HEK293 (cell line): Measurements from ENCODE around the gene PRG2.

ENCODE experiments used
- CTCF ChIA-PET: fragments of 350-600 bp; formaldehyde crosslinking; extraction: SDS; loops from one replicate; lab custom pipeline; 2021; ENCODE audit warnings: antibody characterized with exemption; lab: Yijun Ruan, JAX
- POLR2A ChIA-PET: fragments of 300-600 bp; formaldehyde crosslinking; extraction: SDS; loops from one replicate; lab custom pipeline; 2020; ENCODE audit warnings: antibody characterized with exemption, inconsistent platforms; lab: Yijun Ruan, JAX
- H3K27ac ChIP-seq: fragments of 200-500 bp; sonication (Bioruptor generic); 2 replicates; pipeline ENCODE4 v1.5.1; 2014; ENCODE audit warnings: low read depth, low read length, control low read depth, inconsistent platforms; ENCODE audit errors: extremely low read depth
- H3K36me3 ChIP-seq, 2 experiments: fragments of 200-500 bp in 1 of 2; sonication (Bioruptor generic) in 1 of 2; 1 replicate in 1 of 2; 2 replicates in 1 of 2; pipeline ENCODE4 v1.5.1; 2014 to 2017; ENCODE audit warnings: inconsistent platforms in 2 of 2, low read length in 2 of 2; ENCODE audit not compliant: control insufficient read depth in 2 of 2, insufficient read depth in 1 of 2
- H3K4me1 ChIP-seq: fragments of 200-500 bp; sonication (Bioruptor generic); 2 replicates; pipeline ENCODE4 v1.5.1; 2014; ENCODE audit warnings: mild to moderate bottlenecking, low read length, inconsistent platforms; ENCODE audit not compliant: control insufficient read depth, insufficient read depth
- H3K4me3 ChIP-seq: 2 replicates; pipeline ENCODE4 v1.5.1; 2011; ENCODE audit warnings: low read depth, mild to moderate bottlenecking, control low read depth, low read length, moderate library complexity
- H3K9me3 ChIP-seq: fragments of 200-500 bp; sonication (Bioruptor generic); 2 replicates; pipeline ENCODE4 v1.5.1; 2014; ENCODE audit warnings: low read depth, low read length, inconsistent platforms; ENCODE audit not compliant: control insufficient read depth, insufficient read depth
- FEZF1 ChIP-seq: fragments of 450-650 bp; formaldehyde crosslinking; IDR thresholded peaks from 2 replicates; pipeline ENCODE4 v1.5.1; 2016; ENCODE audit warnings: missing biosample characterization, missing genetic modification characterization
- KLF10 ChIP-seq: fragments of 450-650 bp; IDR thresholded peaks from 2 replicates; pipeline ENCODE4 v1.5.1; 2018; ENCODE audit warnings: missing biosample characterization, mild to moderate bottlenecking, missing genetic modification characterization
- OSR2 ChIP-seq: fragments of 450-650 bp; formaldehyde crosslinking; IDR thresholded peaks from 2 replicates; pipeline ENCODE4 v1.5.1; 2016; ENCODE audit warnings: missing biosample characterization, missing genetic modification characterization
- SP3 ChIP-seq: fragments of 450-650 bp; formaldehyde crosslinking; IDR thresholded peaks from 2 replicates; pipeline ENCODE4 v1.5.1; 2016; ENCODE audit warnings: missing biosample characterization, missing genetic modification characterization
- SP7 ChIP-seq: fragments of 450-650 bp; formaldehyde crosslinking; IDR thresholded peaks from 2 replicates; pipeline ENCODE4 v1.5.1; 2016; ENCODE audit warnings: missing biosample characterization, missing genetic modification characterization
- ZNF121 ChIP-seq: fragments of 450-650 bp; formaldehyde crosslinking; IDR thresholded peaks from 2 replicates; pipeline ENCODE4 v1.5.1; 2016; ENCODE audit warnings: missing biosample characterization, missing genetic modification characterization
- ZNF132 ChIP-seq: fragments of 450-650 bp; formaldehyde crosslinking; IDR thresholded peaks from 2 replicates; pipeline ENCODE4 v1.5.1; 2017; ENCODE audit warnings: missing biosample characterization, missing genetic modification characterization, borderline replicate concordance
- ZNF2 ChIP-seq: fragments of 450-650 bp; formaldehyde crosslinking; IDR thresholded peaks from 2 replicates; pipeline ENCODE4 v1.5.1; 2016; ENCODE audit warnings: missing biosample characterization, missing genetic modification characterization
- ZNF211 ChIP-seq: fragments of 450-650 bp; formaldehyde crosslinking; IDR thresholded peaks from 2 replicates; pipeline ENCODE4 v1.5.1; 2016; ENCODE audit warnings: low read depth, missing biosample characterization, missing genetic modification characterization
- ZNF23 ChIP-seq: fragments of 450-650 bp; formaldehyde crosslinking; IDR thresholded peaks from 2 replicates; pipeline ENCODE4 v1.5.1; 2016; ENCODE audit warnings: missing biosample characterization, missing genetic modification characterization, borderline replicate concordance
- ZNF561 ChIP-seq: fragments of 450-650 bp; IDR thresholded peaks from 2 replicates; pipeline ENCODE4 v1.5.1; 2018; ENCODE audit warnings: missing biosample characterization, missing genetic modification characterization, borderline replicate concordance
- ZNF600 ChIP-seq: fragments of 450-650 bp; formaldehyde crosslinking; IDR thresholded peaks from 2 replicates; pipeline ENCODE4 v1.5.1; 2016; ENCODE audit warnings: missing biosample characterization, missing genetic modification characterization
- ZXDB ChIP-seq: fragments of 450-650 bp; formaldehyde crosslinking; IDR thresholded peaks from 2 replicates; pipeline ENCODE4 v1.5.1; 2016; ENCODE audit warnings: missing biosample characterization, missing genetic modification characterization
- TF ChIP-seq, protein P1 (sequence below): fragments of 450-650 bp; IDR thresholded peaks from 2 replicates; pipeline ENCODE4 v1.5.1; 2018; ENCODE audit warnings: missing biosample characterization, mild to moderate bottlenecking, missing genetic modification characterization
- TF ChIP-seq, protein P2 (sequence below): fragments of 450-650 bp; formaldehyde crosslinking; IDR thresholded peaks from 2 replicates; pipeline ENCODE4 v1.5.1; 2016; ENCODE audit warnings: missing biosample characterization, missing genetic modification characterization
- TF ChIP-seq, protein P3 (sequence below): fragments of 450-650 bp; formaldehyde crosslinking; IDR thresholded peaks from 2 replicates; pipeline ENCODE4 v1.5.1; 2016; ENCODE audit warnings: missing biosample characterization, missing genetic modification characterization, borderline replicate concordance

PRG2 gene

DNA sequence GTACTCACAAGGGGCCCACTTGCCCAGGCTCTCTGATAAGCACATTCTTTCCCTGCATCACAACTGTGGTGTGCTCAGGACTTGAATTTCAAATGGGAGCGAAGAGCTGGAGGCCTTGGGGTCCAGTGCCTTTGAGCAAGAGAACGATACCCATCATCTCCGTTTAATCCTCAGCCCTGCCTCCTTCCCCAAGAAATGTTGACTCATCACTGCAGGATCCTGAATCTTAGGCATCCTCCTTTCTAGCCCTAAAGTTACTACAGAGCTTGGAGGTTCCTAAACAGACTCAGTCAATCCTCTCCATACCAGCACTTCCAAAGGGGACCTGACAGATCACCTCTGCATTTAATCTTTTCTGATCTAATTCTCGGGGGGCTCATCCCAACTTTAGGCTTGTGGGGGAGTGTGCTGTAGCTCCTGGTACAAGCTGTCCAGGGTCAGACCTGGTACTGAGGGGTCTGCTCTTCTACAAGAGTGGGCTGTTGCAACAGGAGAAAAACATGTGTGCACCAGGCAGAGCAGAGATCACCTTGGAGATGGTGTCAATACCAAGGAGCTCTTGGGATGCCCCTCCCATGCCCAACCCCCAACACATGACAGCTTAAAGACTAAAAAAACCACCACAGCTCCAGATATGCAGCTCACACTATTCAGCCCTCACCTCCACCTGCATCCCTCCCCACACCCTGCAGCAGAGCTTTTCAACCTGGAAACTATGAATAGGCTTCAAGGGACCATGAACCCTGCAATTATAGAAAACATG lies 3.9 kb upstream of the PRG2 start:
- H3K36me3 ChIP-seq: no peaks in the 10 kb centered on the region
- ChIA-PET POLR2A (no interaction called here), CTCF (interaction anchor here (0.6 kb wide), 1 partner anchor 124 kb away, joined by 3 read pairs; no protein-coding TSS in a partner anchor)
- H3K9me3 ChIP-seq: no peaks in the 10 kb centered on the region
- TF ChIP-seq, protein P1, sequence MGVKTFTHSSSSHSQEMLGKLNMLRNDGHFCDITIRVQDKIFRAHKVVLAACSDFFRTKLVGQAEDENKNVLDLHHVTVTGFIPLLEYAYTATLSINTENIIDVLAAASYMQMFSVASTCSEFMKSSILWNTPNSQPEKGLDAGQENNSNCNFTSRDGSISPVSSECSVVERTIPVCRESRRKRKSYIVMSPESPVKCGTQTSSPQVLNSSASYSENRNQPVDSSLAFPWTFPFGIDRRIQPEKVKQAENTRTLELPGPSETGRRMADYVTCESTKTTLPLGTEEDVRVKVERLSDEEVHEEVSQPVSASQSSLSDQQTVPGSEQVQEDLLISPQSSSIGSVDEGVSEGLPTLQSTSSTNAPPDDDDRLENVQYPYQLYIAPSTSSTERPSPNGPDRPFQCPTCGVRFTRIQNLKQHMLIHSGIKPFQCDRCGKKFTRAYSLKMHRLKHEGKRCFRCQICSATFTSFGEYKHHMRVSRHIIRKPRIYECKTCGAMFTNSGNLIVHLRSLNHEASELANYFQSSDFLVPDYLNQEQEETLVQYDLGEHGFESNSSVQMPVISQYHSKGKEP (tag by site-specific recombination): no peak
- TF ChIP-seq ZNF600 (tag by site-specific recombination) (no peak), KLF10 (no peak), ZNF2 (tag by site-specific recombination) (no peak), ZNF211 (tag by site-specific recombination) (no peak), ZNF23 (tag by site-specific recombination) (no peak), SP3 (no peak), FEZF1 (tag by site-specific recombination) (no peak), ZNF132 (tag by site-specific recombination) (no peak), OSR2 (tag by site-specific recombination) (no peak), SP7 (no peak), ZXDB (no peak), ZNF121 (tag by site-specific recombination) (no peak)
- TF ChIP-seq, protein P2, sequence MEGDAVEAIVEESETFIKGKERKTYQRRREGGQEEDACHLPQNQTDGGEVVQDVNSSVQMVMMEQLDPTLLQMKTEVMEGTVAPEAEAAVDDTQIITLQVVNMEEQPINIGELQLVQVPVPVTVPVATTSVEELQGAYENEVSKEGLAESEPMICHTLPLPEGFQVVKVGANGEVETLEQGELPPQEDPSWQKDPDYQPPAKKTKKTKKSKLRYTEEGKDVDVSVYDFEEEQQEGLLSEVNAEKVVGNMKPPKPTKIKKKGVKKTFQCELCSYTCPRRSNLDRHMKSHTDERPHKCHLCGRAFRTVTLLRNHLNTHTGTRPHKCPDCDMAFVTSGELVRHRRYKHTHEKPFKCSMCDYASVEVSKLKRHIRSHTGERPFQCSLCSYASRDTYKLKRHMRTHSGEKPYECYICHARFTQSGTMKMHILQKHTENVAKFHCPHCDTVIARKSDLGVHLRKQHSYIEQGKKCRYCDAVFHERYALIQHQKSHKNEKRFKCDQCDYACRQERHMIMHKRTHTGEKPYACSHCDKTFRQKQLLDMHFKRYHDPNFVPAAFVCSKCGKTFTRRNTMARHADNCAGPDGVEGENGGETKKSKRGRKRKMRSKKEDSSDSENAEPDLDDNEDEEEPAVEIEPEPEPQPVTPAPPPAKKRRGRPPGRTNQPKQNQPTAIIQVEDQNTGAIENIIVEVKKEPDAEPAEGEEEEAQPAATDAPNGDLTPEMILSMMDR (tag by site-specific recombination): no peak
- no peaks in the 10 kb centered on the region for H3K4me1 ChIP-seq
- H3K4me3 ChIP-seq: no peak overlapping the region
- H3K27ac ChIP-seq: no peak overlapping the region

DNA sequence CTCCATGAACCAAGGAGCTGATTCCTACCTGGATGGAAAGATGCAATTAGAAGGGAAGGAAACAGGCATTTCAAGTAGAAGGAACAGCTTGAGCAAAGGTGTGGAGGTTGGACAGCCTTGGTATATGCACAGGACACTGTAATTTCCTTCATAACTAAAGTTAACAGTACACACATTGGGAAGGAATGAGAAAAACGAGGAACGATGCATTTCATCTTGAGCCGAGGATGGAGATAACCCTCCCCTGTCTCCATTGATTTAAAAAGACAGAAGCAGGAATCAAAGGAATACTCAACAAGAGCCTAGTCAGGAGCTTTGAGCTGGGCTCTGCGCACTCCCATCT lies 2.3 kb upstream of the PRG2 start:
- Histone ChIP-seq H3K9me3 (no peaks in the 10 kb centered on the region), H3K4me3 (no peak overlapping the region), H3K27ac (no peak overlapping the region), H3K4me1 (no peaks in the 10 kb centered on the region), H3K36me3 (no peaks in the 10 kb centered on the region)
- no peak for TF ChIP-seq ZNF561 (tag by site-specific recombination)
- TF ChIP-seq, protein P3, sequence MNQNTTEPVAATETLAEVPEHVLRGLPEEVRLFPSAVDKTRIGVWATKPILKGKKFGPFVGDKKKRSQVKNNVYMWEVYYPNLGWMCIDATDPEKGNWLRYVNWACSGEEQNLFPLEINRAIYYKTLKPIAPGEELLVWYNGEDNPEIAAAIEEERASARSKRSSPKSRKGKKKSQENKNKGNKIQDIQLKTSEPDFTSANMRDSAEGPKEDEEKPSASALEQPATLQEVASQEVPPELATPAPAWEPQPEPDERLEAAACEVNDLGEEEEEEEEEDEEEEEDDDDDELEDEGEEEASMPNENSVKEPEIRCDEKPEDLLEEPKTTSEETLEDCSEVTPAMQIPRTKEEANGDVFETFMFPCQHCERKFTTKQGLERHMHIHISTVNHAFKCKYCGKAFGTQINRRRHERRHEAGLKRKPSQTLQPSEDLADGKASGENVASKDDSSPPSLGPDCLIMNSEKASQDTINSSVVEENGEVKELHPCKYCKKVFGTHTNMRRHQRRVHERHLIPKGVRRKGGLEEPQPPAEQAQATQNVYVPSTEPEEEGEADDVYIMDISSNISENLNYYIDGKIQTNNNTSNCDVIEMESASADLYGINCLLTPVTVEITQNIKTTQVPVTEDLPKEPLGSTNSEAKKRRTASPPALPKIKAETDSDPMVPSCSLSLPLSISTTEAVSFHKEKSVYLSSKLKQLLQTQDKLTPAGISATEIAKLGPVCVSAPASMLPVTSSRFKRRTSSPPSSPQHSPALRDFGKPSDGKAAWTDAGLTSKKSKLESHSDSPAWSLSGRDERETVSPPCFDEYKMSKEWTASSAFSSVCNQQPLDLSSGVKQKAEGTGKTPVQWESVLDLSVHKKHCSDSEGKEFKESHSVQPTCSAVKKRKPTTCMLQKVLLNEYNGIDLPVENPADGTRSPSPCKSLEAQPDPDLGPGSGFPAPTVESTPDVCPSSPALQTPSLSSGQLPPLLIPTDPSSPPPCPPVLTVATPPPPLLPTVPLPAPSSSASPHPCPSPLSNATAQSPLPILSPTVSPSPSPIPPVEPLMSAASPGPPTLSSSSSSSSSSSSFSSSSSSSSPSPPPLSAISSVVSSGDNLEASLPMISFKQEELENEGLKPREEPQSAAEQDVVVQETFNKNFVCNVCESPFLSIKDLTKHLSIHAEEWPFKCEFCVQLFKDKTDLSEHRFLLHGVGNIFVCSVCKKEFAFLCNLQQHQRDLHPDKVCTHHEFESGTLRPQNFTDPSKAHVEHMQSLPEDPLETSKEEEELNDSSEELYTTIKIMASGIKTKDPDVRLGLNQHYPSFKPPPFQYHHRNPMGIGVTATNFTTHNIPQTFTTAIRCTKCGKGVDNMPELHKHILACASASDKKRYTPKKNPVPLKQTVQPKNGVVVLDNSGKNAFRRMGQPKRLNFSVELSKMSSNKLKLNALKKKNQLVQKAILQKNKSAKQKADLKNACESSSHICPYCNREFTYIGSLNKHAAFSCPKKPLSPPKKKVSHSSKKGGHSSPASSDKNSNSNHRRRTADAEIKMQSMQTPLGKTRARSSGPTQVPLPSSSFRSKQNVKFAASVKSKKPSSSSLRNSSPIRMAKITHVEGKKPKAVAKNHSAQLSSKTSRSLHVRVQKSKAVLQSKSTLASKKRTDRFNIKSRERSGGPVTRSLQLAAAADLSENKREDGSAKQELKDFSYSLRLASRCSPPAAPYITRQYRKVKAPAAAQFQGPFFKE (tag by site-specific recombination): no peak
- CTCF ChIA-PET: interaction anchor here (0.7 to 1.0 kb wide), 2 partner anchors 100 to 157 kb away, joined by 3 read pairs; no protein-coding TSS in a partner anchor
- POLR2A ChIA-PET: no interaction called here
